Prostate gland (tissue), 2 donors: ENCODE data around the gene PLAAT4.
"Not testable (repeated sequence)": the region's sequence is repeated elsewhere in the genome, so short reads cannot be mapped to it uniquely, and the experiment has no call there.

Experiments
- CTCF ChIP-seq, 4 experiments: fragments of 200-600 bp in 2 of 4; fragments of 450-650 bp in 2 of 4; sonication (generic) in 2 of 4; IDR thresholded peaks; 1 replicate in 3 of 4; 2 replicates in 1 of 4; pipeline ENCODE4 v1.5.1; 2016 to 2019; ENCODE audit warnings: antibody characterized with exemption in 4 of 4, mild to moderate bottlenecking in 2 of 4, moderate library complexity in 2 of 4
- POLR2A ChIP-seq: fragments of 450-650 bp; IDR thresholded peaks from one replicate; pipeline ENCODE4 v1.6.1; 2016; ENCODE audit warnings: antibody characterized with exemption, mild to moderate bottlenecking

GRCh38 chr11:63531074-63531792, 5.4 kb upstream of the PLAAT4 start:
- TF ChIP-seq CTCF (IDR thresholded peaks at IDR 0.05) = not testable (repeated sequence)
- peak; percentile 44 for TF ChIP-seq POLR2A
